Stimulated activated CD8-positive, alpha-beta memory T cell treated with anti-CD3 and anti-CD28 coated beads, Interleukin-4, amount 100 ng/mL, for 1 hour (primary cell): Measurements from ENCODE around the gene LRFN4.

ENCODE experiments used
- DNase-seq, 2 donors: peaks; one replicate each; pipeline ENCODE4 v3.0.0-alpha.2; 2020; ENCODE audit warnings: low read depth in 2 of 2, low spot score in 1 of 2

LRFN4 gene

DNA sequence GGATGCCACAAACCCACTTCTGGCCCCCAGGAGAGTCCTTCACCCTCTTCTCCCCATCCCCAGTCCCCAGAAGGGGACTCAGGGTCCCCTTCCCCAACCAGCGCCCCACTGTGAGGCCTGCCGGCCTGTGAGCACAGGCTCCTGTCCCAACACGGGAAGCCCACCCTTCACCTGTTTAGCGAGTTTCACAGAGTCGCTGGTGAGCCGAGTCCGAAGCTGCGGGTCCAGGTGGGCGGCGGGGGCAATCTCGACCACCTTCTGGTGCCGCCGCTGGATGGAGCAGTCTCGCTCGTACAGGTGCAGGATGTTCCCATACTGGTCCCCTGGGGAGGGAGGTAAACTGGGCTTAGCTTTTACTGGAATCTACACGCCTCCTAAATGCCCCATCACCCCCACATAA lies 13.3 kb downstream of the LRFN4 start:
- no peak for DNase-seq

DNA sequence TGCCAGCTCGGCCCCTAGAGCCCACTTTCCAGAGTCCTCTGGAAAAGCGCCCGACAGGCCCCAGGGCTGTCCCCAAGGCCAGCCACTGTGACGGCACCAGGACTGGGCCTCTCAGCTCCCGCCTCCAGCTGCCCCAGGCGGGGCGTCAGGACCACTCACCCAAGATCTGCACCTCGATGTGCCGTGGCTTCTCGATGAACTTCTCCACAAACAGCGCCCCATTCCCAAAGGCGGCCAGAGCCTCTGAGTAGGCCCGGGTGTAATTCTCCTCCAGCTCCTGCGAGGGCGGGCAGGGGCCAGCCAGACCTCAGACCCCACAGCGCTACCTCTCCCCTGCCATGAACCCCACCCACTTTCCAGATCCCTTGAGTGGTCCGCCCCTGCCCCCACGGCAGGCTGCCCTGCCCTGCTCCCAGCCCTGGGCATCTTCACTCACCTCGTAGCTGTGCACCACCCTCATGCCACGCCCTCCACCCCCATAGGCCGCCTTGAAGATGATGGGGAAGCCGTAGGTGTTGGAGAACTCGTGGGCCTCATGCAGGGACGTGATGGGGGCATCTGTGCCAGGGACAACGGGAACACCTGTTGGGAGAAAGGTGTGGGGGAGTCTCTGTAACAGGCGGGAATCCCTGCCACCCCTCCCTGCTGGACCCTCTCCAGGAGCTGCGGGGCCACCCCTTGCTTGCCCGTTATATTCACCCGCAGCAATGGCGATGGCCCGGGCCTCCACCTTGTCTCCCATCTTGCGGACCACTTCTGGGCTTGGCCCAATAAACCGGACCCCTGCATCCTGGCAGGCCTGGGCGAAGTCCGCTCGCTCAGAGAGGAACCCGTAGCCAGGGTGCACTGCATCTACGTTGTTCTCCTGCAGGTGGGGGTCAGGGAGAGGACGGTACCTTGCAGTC lies 14.0 kb downstream of the LRFN4 start:
- no peak for DNase-seq

- DNase-seq: no peak
Measured at GRCh38 chr11:66871521-66871901, 14.6 kb downstream of the LRFN4 start.

DNA sequence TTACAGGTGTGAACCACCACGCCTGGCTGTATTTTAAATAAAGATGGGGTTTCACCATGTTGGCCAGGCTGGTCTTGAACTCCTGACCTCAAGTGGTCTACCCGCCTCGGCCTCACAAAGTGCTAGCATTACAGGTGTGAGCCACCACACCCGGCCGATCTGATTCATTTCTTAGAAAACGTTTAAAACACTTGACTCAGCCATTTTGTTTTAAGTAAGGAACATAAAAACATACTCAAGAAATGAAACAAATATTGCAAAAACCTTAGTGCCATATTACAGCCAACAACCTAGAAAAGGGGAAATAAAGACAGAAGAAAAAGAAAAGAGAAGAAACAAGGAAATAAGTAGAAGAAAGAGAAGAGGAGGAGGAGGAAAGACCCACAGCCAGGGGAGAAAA lies 17.4 kb downstream of the LRFN4 start:
- no peak for DNase-seq

DNA sequence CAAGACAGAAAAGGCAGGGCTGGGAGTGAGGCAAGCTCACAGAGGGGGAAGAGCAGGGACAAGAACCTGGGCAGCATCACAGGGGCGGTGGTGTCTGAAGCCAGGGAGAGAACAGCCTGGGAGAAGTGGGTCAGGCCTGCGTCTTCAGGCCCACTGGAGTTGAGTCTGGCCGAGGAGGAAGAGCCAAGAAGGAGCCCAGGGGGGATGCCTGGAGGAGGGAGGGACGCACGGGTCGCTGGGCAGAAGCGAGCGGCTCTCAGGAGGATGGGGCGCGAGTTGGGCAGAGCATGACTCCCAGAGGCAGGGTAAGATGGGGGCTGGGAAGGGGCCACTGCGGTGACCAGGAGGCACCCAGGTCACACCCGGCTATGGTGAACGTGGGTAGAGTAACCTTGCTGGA lies 18.5 kb downstream of the LRFN4 start:
- no peak for DNase-seq

GRCh38 chr11:66877588-66878385 lies 20.9 kb downstream of the LRFN4 start:
- DNase-seq: no peak

DNA sequence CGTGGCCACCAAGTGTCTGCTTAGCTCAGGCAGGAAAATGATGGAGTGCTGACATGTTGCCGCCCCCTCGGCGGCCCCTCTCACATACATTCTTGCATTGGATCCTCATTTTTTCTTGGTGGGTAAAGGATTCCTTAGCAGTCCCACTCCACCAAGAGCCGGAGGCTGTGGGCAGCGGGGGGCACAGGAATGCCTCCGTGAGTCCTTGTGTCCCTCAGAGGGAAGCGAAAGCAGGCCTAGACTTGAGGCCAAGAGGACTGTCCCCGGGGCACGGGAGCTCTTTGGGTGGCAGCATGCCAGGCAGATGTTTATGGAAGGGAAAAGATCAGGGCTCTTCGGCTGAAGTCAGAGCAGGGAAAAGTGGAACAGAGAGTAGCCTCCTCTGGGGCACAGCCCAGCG lies 21.6 kb downstream of the LRFN4 start:
- DNase-seq: no peak

- no peak for DNase-seq
Measured at GRCh38 chr11:66879000-66879399, 22.1 kb downstream of the LRFN4 start.

- DNase-seq: no peak
Measured at GRCh38 chr11:66879583-66879982, 22.7 kb downstream of the LRFN4 start.

- no peak for DNase-seq
Measured at GRCh38 chr11:66879999-66880398, 23.1 kb downstream of the LRFN4 start.

- DNase-seq: no peak
Measured at GRCh38 chr11:66880496-66881450, 23.9 kb downstream of the LRFN4 start.

DNA sequence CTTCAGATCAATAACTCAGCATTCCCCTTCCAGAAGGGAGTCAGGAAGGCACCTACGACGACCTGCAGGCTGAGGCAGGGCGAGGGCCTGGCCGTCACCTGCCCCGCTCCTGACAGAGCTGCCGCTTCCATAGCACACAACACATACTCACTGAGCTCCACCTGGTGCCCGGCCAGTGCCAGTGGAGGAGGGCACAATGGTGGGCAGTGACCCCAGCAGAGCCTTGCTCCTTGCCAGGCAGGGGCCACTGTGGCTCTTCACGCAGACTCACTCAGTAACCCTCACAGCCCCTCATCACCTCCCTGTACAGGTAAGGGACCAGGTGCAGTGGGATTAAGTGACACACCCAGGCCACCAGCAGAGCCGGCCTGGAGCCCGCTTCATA lies 24.6 kb downstream of the LRFN4 start:
- no peak for DNase-seq

GRCh38 chr11:66881927-66882452 lies 25.1 kb downstream of the LRFN4 start:
- no peak for DNase-seq

- no peak for DNase-seq
Measured at GRCh38 chr11:66882561-66883015, 25.7 kb downstream of the LRFN4 start.

- peak in 1 of 2 donors; percentile 27 for DNase-seq
Measured at GRCh38 chr11:66883016-66883965, 26.4 kb downstream of the LRFN4 start.

DNA sequence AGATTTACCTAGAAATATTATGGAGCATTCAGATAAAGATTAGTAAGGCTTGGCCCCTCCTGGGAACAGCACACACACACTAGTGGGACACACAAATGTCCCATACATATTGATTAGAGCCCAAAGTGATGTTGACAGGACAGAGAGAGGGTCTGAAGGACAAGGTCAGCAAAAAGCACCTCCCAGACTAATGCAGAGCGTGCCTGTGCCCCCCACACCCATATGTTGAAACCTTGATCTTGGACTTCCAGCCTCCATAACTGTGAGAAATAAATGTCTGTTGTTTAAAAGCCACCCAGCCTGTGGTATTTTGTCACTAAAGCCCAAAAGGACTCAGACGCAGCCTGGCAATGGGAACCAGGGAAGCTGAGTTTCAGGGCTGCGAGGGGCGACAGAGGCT lies 27.6 kb downstream of the LRFN4 start:
- no peak for DNase-seq

GRCh38 chr11:66885469-66885868 lies 28.6 kb downstream of the LRFN4 start:
- no peak for DNase-seq

- DNase-seq: no peak
Measured at GRCh38 chr11:66885950-66886440, 29.1 kb downstream of the LRFN4 start.

GRCh38 chr11:66886671-66887221 lies 29.9 kb downstream of the LRFN4 start:
- no peak for DNase-seq
